ENCODE data around the gene MB.

The MB gene

DNA sequence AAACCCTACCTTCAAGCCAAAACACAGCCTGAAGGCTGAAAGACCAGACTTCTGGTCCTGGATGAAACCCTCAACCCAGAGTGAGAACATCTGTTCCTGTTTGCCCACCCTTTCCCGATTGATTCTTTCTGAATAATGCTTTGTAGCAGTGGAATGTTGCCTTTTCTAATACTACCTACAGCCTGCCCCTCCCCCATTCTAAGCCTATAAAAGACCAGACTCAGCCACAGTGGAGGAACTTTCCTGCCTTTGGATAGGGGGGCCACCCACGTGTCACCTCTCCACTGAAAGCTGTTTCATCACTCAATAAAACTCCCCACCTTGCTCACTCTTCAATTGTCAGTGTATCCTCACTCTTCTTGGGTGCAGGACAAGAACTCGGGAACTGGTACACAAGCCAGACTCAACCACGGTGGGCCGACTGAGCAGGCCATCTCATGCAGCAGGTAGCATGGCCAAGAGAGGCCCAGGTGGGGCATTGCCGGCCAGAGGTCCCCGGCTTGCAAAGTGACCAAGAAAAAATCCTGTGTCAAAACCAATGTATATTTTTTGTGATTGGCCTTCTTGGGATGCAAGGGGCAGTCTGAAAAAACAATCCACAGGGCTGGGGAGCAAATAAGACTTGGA is 24.5 kb upstream of the MB start:
- Histone ChIP-seq H3K9ac (no peak overlapping the region), H3K27ac (no peak overlapping the region), H3K27me3 (ENCODE audit: insufficient read depth, low read depth) (no peaks in the 10 kb centered on the region), H3K36me3 (ENCODE audit: insufficient read depth) (no peaks in the 10 kb centered on the region), H3K79me2 (ENCODE audit: insufficient read depth, low read depth) (no peaks in the 10 kb centered on the region), H3K4me3 (IDR thresholded peaks at IDR 0.05; ENCODE audit: insufficient read depth, low read depth, low read length) (no peak overlapping the region), H4K20me1 (ENCODE audit: insufficient read depth) (no peaks in the 10 kb centered on the region), H2AFZ (ENCODE audit: low read depth) (no peak overlapping the region), H3K4me1 (ENCODE audit: low read depth, poor library complexity, severe bottlenecking) (peaks cover under 1% of the 10 kb centered on the region), H3K4me2 (no peak overlapping the region)
- TF ChIP-seq, protein P1, sequence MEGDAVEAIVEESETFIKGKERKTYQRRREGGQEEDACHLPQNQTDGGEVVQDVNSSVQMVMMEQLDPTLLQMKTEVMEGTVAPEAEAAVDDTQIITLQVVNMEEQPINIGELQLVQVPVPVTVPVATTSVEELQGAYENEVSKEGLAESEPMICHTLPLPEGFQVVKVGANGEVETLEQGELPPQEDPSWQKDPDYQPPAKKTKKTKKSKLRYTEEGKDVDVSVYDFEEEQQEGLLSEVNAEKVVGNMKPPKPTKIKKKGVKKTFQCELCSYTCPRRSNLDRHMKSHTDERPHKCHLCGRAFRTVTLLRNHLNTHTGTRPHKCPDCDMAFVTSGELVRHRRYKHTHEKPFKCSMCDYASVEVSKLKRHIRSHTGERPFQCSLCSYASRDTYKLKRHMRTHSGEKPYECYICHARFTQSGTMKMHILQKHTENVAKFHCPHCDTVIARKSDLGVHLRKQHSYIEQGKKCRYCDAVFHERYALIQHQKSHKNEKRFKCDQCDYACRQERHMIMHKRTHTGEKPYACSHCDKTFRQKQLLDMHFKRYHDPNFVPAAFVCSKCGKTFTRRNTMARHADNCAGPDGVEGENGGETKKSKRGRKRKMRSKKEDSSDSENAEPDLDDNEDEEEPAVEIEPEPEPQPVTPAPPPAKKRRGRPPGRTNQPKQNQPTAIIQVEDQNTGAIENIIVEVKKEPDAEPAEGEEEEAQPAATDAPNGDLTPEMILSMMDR (conservative IDR thresholded peaks at IDR 0.05; ENCODE audit: low read depth, low read length): no peak

DNA sequence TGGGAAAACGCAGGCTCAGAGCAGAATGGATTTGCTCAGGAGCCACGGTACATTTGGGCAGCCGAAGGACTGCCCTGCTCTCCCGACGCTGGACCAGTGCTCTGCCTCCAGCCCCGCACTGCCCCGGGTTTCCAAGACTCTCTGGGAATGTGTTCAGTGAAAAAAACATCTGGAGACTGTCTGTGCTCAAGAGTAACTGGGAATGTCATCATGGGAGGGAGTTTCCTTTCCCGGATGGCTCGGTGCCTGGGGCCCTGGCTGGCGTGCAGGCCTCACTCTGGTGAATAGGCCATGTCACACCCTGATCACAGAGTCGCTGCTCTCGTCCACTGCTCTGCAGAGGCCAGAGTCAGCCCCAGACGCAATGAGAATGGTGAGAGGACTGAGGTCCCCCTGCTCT is 21.3 kb upstream of the MB start:
- Histone ChIP-seq H3K4me2 (no peak overlapping the region), H3K9ac (no peak overlapping the region), H3K79me2 (ENCODE audit: insufficient read depth, low read depth) (no peaks in the 10 kb centered on the region), H4K20me1 (ENCODE audit: insufficient read depth) (no peaks in the 10 kb centered on the region), H2AFZ (ENCODE audit: low read depth) (no peak overlapping the region), H3K36me3 (ENCODE audit: insufficient read depth) (no peaks in the 10 kb centered on the region), H3K4me1 (ENCODE audit: low read depth, poor library complexity, severe bottlenecking) (no peaks in the 10 kb centered on the region), H3K27me3 (ENCODE audit: insufficient read depth, low read depth) (no peaks in the 10 kb centered on the region), H3K27ac (no peak overlapping the region), H3K4me3 (IDR thresholded peaks at IDR 0.05; ENCODE audit: insufficient read depth, low read depth, low read length) (no peak overlapping the region)
- TF ChIP-seq, protein P1 (conservative IDR thresholded peaks at IDR 0.05; ENCODE audit: low read depth, low read length): no peak

DNA sequence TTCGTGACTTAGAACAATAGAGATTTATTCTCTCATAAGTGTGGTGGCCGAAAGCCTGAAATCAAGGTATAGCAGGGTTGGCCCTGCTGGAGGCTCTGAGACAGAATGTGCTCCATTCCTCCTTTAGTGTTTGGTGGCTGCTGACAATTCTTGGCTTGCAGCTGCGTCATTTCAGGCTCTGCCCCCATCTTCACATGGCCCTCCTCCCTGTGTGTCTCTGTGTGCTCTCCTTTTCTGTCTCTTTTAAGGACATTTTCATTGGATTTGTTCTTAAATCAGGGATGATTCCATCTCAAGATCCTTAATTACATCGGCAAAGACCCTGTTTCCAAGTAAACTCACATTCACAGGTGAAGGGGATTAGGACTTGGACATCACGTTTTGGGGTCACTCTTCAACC is 20.9 kb upstream of the MB start:
- no peaks in the 10 kb centered on the region for H3K36me3 ChIP-seq (ENCODE audit: insufficient read depth)
- no peaks in the 10 kb centered on the region for H4K20me1 ChIP-seq (ENCODE audit: insufficient read depth)
- H3K79me2 ChIP-seq (ENCODE audit: insufficient read depth, low read depth): no peaks in the 10 kb centered on the region
- no peak overlapping the region for H3K27ac ChIP-seq
- H3K4me3 ChIP-seq (IDR thresholded peaks at IDR 0.05; ENCODE audit: insufficient read depth, low read depth, low read length): no peak overlapping the region
- H3K9ac ChIP-seq: no peak overlapping the region
- no peak overlapping the region for H2AFZ ChIP-seq (ENCODE audit: low read depth)
- H3K4me1 ChIP-seq (ENCODE audit: low read depth, poor library complexity, severe bottlenecking): no peaks in the 10 kb centered on the region
- no peaks in the 10 kb centered on the region for H3K27me3 ChIP-seq (ENCODE audit: insufficient read depth, low read depth)
- H3K4me2 ChIP-seq: no peak overlapping the region
- TF ChIP-seq, protein P1 (conservative IDR thresholded peaks at IDR 0.05; ENCODE audit: low read depth, low read length): no peak

DNA sequence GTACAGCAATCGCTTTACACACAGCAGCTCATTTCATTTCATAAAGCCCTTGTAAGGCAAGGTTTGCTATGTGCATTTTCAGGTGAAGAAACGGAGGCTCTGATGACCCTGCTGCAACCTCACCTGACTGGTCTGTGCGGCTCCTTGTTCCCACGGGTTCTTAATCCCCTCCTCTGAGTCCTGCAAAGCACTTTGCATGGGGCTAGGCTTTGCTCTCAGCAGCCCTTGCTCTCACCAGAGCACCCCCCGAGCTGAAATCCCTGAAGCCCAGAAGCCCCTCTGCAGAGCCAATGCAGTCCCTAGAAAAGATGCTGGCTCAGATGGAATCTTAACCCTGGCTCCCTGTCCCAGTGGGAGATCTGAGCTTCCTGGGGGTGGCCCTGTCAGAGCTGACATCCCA is 20.1 kb upstream of the MB start:
- H3K27ac ChIP-seq: no peak overlapping the region
- no peaks in the 10 kb centered on the region for H3K4me1 ChIP-seq (ENCODE audit: low read depth, poor library complexity, severe bottlenecking)
- H4K20me1 ChIP-seq (ENCODE audit: insufficient read depth): no peaks in the 10 kb centered on the region
- TF ChIP-seq, protein P1 (conservative IDR thresholded peaks at IDR 0.05; ENCODE audit: low read depth, low read length): no peak
- no peaks in the 10 kb centered on the region for H3K79me2 ChIP-seq (ENCODE audit: insufficient read depth, low read depth)
- H3K27me3 ChIP-seq (ENCODE audit: insufficient read depth, low read depth): no peaks in the 10 kb centered on the region
- H2AFZ ChIP-seq (ENCODE audit: low read depth): no peak overlapping the region
- no peak overlapping the region for H3K9ac ChIP-seq
- H3K36me3 ChIP-seq (ENCODE audit: insufficient read depth): no peaks in the 10 kb centered on the region
- H3K4me3 ChIP-seq (IDR thresholded peaks at IDR 0.05; ENCODE audit: insufficient read depth, low read depth, low read length): no peak overlapping the region
- no peak overlapping the region for H3K4me2 ChIP-seq
